Measurements from ENCODE around the gene SENP7. TPM values are rescaled to one million over a fixed set of nuclear protein-coding genes. Genes with fewer than 3 reads are reported as not detected.

Gene SENP7
- total and polyA plus RNA-seq, 2 donors from 2014 or later: 5.4 to 28.7 TPM

DNA sequence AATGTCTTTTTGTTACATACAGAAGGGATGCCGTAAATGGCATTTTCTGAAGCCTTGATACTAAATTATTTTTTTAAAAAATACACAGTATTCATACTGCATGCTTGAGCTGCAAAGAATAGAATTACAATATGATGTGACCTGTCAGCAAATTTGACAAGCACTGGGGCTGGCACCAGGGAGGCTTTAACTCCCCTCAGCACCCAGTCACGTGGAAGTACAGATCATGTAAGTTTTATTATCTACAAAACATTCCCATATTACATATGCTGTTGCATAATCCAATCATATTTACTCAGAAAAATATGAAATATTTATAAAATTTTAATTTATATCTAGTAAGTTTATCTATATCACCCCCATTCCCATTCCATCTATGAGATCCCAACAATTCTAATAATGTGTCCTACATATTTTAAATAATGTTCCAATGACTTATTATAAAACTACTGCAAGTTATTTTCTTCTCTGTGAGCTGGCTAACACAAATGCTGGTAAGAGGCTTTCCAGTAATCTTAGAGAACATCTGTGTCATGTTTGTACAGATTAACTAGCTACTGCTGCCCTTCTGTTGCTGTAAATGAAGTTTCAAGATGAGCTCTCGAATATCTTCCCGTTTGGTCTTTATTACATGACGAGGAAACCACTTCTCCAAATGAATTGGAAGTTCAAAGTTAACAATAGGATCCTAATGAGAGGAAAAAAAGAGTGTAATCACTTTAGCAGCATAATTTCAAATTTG, 187.4 kb downstream of the SENP7 start:
- TF ChIP-seq, protein P1, sequence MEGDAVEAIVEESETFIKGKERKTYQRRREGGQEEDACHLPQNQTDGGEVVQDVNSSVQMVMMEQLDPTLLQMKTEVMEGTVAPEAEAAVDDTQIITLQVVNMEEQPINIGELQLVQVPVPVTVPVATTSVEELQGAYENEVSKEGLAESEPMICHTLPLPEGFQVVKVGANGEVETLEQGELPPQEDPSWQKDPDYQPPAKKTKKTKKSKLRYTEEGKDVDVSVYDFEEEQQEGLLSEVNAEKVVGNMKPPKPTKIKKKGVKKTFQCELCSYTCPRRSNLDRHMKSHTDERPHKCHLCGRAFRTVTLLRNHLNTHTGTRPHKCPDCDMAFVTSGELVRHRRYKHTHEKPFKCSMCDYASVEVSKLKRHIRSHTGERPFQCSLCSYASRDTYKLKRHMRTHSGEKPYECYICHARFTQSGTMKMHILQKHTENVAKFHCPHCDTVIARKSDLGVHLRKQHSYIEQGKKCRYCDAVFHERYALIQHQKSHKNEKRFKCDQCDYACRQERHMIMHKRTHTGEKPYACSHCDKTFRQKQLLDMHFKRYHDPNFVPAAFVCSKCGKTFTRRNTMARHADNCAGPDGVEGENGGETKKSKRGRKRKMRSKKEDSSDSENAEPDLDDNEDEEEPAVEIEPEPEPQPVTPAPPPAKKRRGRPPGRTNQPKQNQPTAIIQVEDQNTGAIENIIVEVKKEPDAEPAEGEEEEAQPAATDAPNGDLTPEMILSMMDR (IDR thresholded peaks at IDR 0.05; ENCODE audit: borderline replicate concordance, extremely low read depth, insufficient read depth): no peak
- H3K4me3 ChIP-seq (ENCODE audit: low read length in 3 of 3): no peak overlapping the region
- H3K36me3 ChIP-seq (ENCODE audit: control insufficient read depth in 2 of 3, insufficient read depth in 3 of 3, low read length in 3 of 3): peaks cover 0 to 8% (median 2%) of the 10 kb centered on the region in 3 donors
- no peak overlapping the region for H3K27ac ChIP-seq (ENCODE audit: low read depth in 2 of 2, low read length in 2 of 2)
- no peaks in the 10 kb centered on the region for H3K4me1 ChIP-seq (ENCODE audit: control insufficient read depth in 2 of 3, insufficient read depth in 2 of 3, low read depth in 1 of 3, low read length in 3 of 3)
- H3K9ac ChIP-seq (ENCODE audit: low read length in 3 of 3): no peak overlapping the region
- DNase-seq: no peak
- no peaks in the 10 kb centered on the region for H3K27me3 ChIP-seq (ENCODE audit: control insufficient read depth, insufficient read depth, low read length)
- no peak for FAIRE-seq
- H3K9me3 ChIP-seq (ENCODE audit: control insufficient read depth in 2 of 3, insufficient read depth in 1 of 3, low read length in 3 of 3): no peaks in the 10 kb centered on the region
- intact Hi-C loops (cut with DNase I): no loop called here

DNA sequence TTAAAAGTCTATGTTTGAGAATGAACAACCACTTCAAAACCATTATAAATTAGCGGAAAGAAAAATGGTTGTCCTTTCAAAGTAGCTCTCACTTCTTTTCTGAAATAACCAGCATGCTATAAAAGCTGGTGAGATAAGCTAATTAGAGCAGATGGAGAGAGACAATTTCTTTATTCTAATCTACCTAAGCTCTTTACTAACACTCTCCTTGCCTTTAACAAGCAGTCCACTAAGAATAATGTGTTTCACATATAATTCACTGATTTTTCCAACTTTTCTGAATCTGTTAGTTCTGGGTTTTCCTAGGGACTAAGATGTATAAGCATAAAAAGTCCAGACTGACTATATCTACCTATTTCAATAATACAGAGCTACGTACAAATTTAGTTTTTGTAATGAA, 192.5 kb downstream of the SENP7 start, which contains the start of gene IMPG2:
TSS of gene IMPG2 (minus strand) at position 101 of the 400 bp plus-strand sequence. CDS start 203 bp downstream, outside the sequence.
- TF ChIP-seq, protein P1 (IDR thresholded peaks at IDR 0.05; ENCODE audit: borderline replicate concordance, extremely low read depth, insufficient read depth): no peak

DNA sequence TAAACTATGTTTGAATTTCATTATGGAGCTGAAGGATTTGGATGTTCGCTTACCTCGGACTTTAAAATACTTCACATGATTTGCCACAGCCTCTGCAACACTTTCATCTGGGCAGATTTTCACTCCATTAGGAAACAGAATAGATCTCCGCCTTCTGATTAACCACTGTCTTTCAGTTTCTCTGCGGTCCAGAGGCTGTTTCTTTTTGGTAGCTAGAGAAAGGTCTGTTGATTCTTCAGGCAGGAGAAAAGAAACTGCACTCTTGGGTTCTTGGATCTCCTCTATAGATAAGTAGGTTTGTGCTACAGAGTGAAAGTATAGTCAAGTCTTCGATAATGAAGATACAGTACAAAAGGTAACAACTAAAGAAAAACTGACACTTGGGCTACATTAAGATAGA, 193.5 kb downstream of the SENP7 start:
- no peaks in the 10 kb centered on the region for H3K4me1 ChIP-seq (ENCODE audit: control insufficient read depth in 2 of 3, insufficient read depth in 2 of 3, low read depth in 1 of 3, low read length in 3 of 3)
- no peak overlapping the region for H3K27ac ChIP-seq (ENCODE audit: low read depth in 2 of 2, low read length in 2 of 2)
- DNase-seq: no peak
- no peaks in the 10 kb centered on the region for H3K9me3 ChIP-seq (ENCODE audit: control insufficient read depth in 2 of 3, insufficient read depth in 1 of 3, low read length in 3 of 3)
- FAIRE-seq: no peak
- intact Hi-C loops (cut with DNase I): no loop called here
- H3K27me3 ChIP-seq (ENCODE audit: control insufficient read depth, insufficient read depth, low read length): no peaks in the 10 kb centered on the region
- H3K4me3 ChIP-seq (ENCODE audit: low read length in 3 of 3): no peak overlapping the region
- TF ChIP-seq, protein P1 (IDR thresholded peaks at IDR 0.05; ENCODE audit: borderline replicate concordance, extremely low read depth, insufficient read depth): no peak
- no peaks in the 10 kb centered on the region for H3K36me3 ChIP-seq (ENCODE audit: control insufficient read depth in 2 of 3, insufficient read depth in 3 of 3, low read length in 3 of 3)
- no peak overlapping the region for H3K9ac ChIP-seq (ENCODE audit: low read length in 3 of 3)

More for the DNA sequence above, 192.5 kb downstream of the SENP7 start, which contains the start of gene IMPG2:
- H3K27ac ChIP-seq (ENCODE audit: low read depth in 2 of 2, low read length in 2 of 2): no peak within 1 kb of the TSS
- H3K4me1 ChIP-seq (ENCODE audit: control insufficient read depth in 2 of 3, insufficient read depth in 2 of 3, low read depth in 1 of 3, low read length in 3 of 3): no peaks in the 10 kb centered on the region
- DNase-seq (no peak), FAIRE-seq (no peak)
- no peak within 1 kb of the TSS for H3K4me3 ChIP-seq (ENCODE audit: low read length in 3 of 3)
- no peaks in the 10 kb centered on the region for H3K36me3 ChIP-seq (ENCODE audit: control insufficient read depth in 2 of 3, insufficient read depth in 3 of 3, low read length in 3 of 3)
- H3K9ac ChIP-seq (ENCODE audit: low read length in 3 of 3): no peak within 1 kb of the TSS
- no peaks in the 10 kb centered on the region for H3K9me3 ChIP-seq (ENCODE audit: control insufficient read depth in 2 of 3, insufficient read depth in 1 of 3, low read length in 3 of 3)
- intact Hi-C loops (cut with DNase I): no loop called here
- H3K27me3 ChIP-seq (ENCODE audit: control insufficient read depth, insufficient read depth, low read length): no peaks in the 10 kb centered on the region

All from kidney (tissue), 14 donors.